GM18507 (cell line): Measurements from ENCODE around the gene SPOCK1.
A peak's percentile ranks its signal among the peaks of the same experiment; 100 is the strongest.

ENCODE experiments used
- DNase-seq: peaks from one replicate; pipeline ENCODE4 v3.0.0; 2011; ENCODE audit warnings: low read depth; ENCODE audit not compliant: insufficient read length; ENCODE audit errors: extremely low spot score
- FAIRE-seq: peaks from 2 replicates; lab custom pipeline; 2011; peaks lifted over from hg19 to GRCh38; lab: Jason Lieb, UNC

SPOCK1 gene

DNA sequence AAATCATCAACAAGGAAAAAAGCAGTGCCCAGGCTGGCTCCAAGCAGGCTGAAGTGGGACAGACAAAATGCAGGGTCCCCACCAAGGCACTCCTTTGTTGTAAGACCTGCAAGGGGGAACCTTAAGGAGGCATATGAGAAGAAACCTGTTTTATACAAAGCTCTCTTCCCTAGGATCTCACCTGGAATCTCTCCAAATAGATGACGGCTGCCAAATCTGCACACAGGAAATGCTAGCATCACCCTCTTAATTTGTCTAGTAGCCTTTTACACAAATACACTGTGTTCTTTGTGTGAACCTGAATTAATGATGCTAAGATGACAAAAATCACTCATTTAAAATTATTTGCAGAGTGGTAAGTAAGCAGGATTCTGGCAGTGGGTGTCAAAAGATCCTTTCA lies 280.2 kb downstream of the SPOCK1 start:
- no peak for DNase-seq
- no peak for FAIRE-seq

DNA sequence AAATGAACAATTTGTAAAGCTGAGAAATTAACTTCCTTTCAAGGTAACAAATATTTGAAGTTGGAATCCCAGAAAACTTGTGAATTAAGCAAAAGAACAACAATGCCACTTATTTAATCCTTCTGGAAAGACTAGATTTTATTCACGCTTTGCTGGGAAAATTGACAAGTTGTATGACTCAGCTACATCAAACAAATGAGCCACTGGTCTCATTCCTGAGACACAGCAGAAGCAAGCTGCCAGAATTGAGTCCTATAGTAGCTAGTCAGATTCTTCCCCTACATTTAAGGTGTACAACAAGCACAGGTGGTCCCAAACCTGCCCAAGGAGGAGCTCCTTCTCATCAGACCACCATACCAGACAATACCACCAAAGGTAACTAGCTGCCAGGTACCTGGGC lies 280.7 kb downstream of the SPOCK1 start:
- DNase-seq: no peak

DNA sequence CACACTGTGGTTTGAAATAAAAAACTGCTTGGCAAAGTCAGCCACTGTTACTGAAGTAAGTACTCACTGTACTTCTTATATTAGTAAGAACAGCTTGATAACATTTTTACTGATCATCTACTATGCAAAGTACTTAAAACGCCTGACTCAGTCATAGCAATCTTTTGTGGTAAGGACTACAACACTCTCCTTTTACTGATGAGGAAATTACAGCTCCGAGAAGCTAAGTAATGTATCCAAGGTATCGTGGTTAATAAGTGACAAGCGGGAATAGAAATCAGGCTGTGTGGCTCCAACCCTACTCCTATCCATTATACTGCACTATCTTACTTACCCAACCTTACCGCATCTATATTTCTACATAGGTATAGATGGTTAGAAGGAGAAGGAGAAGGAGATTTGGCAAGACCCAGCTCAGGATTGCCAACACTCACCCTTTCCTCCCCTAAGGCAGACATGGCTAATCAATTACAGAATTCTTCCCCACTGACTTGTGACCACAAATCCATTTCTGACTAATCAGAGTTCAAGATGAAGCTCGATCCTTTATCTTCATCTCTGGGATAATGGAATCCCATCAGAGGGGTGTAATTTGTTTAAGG lies 281.4 kb downstream of the SPOCK1 start:
- no peak for DNase-seq
- no peak for FAIRE-seq

More for the DNA sequence above, 280.7 kb downstream of the SPOCK1 start:
- no peak for FAIRE-seq

DNA sequence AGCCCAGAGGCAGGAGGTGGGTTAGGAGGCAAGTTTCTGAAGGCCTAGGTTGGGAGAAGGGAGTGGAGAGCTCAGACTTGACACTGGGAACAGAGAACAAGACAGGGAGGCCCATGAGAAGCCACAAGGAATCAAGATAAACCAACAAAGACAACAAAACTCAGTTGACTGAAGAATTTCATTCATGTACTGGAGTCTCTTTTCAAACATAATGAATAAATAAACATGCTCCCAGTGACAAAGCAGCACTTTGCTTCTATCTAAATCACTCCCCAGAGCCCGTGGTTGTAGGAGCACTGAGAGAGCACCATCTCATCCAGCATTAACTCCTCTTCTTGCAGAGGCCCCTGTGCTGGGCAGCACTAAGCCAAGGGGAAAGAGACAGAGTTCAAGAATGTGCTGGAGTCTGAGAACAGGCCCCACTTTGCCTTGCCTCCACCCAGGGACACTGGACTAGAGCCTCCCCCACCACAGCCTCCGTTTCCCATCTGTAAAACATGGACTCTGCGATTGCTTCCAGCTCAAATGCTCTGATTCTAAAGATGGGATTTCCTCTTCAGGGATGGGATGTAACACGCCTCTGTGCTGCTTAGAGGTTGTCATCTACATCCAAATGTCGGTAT lies 282.0 kb downstream of the SPOCK1 start:
- FAIRE-seq (no peak), DNase-seq (no peak)

DNA sequence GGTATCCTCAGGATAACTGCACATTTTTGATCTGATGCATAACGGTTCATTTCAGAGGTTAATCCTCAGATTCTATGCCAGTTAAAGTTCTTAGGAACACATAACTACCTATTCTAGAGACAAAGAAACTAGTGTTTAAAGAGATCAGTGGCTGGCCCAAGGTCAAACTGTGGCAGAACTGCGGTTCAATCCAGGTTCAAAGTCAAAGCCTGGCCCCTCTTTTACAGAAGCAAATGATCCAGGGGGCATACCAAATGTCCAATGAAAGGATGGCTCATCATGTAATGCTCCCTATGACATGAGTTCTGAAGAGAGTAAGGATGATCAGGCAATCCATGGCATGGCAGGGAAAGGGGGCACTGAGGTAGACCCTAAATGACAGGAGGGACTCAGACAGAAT lies 283.3 kb downstream of the SPOCK1 start:
- FAIRE-seq (no peak), DNase-seq (no peak)

DNA sequence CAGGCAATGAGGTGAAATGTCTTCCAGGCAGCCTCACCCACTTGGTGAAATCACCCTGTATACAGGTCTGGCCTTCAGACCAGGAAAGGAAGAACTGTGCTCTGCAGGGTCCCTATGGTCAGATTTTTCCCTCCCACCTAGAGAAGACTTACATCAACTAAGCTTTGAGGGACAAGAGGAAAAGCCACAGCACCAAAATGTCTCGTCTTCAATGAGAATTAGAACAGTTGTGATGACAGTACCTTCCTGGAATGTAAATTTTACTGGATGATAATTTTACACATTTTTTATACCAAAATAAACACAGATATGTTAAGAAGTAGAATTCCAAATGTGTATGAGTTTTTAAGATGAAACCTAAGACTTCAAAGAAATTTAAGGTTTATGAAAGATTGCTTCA lies 283.9 kb downstream of the SPOCK1 start:
- DNase-seq (no peak), FAIRE-seq (no peak)

DNA sequence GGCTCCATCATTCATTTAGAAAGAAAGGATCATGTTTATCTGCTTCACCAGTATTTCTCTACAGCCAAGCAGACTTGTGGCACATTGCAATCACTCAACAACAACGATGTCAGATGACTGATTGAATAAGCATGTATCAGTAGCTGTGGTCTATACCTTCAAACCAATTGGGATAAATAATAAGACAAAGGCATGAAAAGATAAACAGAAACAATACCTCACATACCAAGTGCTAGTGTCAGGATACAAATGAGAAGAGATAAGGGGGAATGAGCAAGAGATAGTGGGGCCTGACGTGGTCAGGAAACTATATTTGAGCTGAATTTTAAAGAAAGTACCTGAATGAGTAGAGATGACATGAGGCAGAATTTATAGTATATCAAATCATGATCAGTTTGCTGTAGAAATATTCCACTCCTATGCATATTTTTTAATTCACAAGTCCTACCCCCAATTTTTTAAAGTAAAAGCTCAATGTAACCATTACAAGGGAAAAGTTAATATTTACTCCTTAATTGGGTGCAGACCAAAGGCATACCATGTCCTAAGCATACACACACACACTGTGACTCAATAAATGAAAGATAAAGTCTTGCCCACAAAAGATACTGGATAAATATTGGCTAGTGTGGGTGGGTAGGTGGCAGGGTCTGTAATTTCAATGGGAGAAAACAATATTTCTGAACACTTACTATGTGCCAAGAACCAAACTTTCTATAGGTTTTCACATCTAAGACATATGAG lies 284.5 kb downstream of the SPOCK1 start:
- DNase-seq (no peak), FAIRE-seq (no peak)

DNA sequence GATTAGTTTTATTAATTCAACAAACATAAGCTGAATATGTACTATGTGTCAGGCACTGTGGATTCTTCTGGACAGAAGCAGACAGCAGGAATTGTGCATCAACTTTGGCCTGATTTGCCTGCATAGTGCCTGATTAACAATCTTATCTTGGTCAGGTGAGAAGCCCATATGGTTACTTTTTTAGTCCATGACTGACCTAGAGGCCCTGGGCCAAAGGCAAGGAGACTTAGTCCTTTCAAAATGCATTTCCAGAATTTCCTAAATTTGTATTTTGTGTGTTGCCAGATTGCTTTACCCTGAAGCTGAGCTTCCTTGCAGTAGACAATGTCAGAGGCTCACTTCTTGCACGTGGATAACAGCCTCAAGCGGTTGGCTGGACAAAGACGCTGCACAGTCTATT lies 286.7 kb downstream of the SPOCK1 start:
- DNase-seq (no peak), FAIRE-seq (no peak)

DNA sequence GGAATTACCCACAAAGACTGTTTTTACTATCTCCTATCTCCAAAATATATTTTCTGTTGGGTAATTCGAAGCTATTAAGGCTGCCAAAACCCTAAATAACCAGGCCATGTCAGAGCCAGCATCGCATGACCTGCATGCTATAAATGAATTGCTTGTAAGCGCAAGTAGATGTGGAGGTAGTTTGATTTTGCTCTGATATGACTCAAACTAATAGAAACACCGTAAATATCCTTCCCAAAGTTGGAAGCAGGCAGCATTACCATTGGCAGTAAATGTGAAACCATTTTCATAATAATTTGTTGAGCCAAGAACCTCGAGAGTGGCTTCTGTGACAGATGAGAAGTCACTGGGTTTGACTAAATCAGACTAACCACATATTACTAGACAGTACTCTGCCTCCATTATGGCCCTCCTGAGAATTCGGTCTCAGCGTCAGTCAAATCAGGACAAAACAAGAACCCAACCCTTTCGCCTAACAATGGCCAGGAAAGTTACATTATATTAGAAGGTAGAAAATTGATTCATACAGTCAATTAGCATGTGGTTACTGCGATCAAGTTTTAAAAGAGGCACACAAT lies 289.8 kb downstream of the SPOCK1 start:
- FAIRE-seq (no peak), DNase-seq (no peak)

DNA sequence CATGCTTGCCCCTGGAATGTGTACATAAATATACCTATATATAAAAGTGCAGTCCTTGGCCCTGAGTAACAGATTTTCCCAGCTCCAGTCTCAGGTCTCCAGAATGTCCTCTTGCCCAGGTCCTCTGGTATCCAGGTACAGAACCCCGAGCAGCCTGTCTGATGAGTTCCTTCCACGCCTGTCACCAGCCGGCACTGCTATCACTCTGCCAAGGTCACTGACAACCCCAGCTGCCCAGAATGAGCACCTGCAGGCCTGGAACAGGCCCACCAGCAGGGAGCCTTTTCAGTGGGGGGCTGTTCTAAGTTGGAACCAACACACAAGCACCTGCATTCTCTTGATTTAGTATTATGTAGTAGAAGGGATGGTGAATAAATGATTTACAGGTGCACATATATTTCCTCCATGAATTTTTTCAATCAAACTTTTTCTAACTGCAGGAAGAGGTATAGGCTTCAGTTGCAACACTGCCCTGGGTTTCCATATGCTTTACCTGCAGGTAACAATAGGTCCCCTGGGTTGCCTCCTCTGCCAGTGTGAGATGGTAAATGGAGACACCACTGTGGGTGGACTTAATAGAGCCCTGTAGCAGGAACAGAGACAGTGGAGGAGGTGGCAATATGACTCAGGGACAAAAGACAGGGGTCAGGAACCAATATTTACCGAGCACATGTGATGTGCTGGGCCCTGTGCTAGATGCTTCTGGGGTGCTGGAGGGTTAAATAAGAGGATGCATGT lies 291.9 kb downstream of the SPOCK1 start:
- no peak for DNase-seq
- FAIRE-seq: no peak

DNA sequence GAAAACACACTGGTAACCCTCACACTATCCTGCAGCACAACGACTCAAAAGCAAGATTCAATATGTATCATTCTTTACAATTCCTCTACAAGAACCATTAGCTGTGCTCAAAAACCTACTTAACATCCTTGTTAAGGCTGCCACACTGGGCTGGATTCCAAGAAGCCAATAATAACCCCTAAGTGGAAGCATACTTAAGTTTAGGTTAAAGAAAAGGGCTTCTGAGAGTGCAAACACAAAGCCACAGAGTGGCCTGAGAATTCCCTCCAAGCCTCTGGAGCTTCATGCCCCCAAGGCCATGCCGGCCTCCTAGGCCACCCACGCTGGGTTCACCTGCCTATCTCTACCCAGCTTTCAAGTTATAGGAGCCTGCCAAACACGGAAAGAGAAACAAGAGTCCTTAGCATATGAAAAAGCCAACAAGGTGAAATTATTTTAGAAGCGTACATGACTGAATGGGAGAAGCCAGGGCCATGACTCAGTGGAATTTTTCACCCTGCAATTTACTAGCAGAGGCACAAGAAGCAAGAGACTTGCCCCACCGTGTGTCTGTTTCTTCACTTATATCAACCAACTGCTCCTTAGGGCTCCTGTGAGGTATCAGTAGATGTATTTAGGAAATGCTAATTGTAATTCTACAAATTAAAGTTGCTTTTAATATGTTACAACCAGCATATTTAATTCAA lies 293.0 kb downstream of the SPOCK1 start:
- FAIRE-seq (no peak), DNase-seq (no peak)

DNA sequence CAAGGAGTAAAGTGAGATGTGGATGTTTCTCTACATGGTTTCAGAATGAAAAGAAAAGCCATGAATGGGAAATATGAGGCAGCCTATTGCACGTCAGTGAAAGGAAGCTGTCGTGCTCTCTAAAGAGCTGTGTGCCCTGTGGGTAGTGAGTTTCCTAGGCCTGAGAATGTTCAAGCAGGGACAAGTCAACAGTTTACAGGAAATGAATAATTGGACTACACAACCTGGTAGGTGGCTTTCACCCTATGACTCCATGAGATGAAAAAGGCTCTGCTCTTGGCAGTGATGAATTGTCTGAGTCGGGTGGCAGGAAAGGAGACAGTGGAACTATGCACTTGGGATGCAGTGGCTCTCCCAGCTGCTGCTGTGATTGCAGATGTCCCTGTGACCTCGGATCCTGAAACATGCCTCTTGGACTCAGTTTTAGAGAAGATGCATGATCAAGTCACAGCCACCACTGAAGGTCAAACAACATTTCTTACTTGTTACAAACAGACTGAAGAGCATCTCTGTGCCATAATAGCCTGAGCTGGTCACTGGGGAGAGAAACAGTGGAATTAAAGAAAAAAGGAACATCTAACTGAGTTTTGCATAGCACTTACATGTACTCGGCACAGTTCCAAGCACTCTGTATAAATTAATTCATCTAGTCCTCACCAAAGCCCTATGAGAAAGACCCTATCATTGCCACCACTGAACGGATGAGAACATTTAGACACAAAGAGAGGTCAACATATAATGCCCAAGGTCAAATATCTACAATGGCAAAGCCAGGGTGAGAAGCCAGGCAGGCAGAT lies 293.7 kb downstream of the SPOCK1 start:
- DNase-seq: no peak
- no peak for FAIRE-seq

DNA sequence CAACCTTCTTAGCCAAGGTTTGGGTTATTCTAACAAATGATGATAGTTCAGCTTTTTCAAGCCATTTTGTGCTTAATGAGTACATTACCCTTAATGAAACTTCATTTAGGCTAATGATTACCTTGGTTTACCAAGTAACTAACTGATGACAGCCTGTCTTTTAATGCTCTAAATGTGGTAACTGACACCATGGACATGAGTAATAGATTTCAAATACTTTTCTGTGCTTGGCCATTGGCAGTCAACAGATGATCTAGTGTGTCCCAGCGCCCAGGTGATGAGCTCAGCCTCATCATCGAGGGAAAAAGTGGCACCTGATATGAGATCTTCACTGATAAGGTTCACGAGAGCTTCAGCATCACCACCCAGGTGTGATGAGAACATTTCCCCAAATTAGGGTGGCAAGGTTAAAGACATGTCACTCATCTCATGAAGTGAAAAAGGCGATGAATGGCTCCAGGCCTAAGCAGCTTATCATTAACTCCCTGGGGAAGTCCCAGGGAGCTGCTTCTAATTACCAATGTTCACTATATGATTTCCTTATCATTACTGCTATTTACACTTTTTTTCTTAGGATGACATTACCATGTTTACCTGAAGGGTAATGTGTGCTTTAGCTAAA lies 296.0 kb downstream of the SPOCK1 start:
- DNase-seq (no peak), FAIRE-seq (peak; percentile 5)

DNA sequence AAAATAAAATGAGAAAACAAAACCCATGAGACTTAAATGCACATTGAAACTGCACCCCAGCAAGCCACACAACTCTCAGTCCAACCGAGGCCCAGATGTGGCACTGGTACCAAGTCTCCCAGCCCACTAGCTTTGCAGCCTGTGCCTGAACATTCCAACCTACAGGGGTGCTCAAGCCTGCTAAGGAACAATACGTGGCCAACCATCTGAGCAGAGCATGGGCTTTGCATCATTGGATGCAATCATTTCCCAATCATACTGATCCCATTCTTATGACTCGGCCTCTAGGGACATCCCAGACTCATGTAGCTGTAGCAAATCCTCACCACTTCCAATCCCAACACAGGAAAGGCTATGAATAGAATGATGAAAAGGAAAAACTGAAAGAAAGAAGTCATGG lies 297.2 kb downstream of the SPOCK1 start:
- no peak for FAIRE-seq
- DNase-seq: no peak

DNA sequence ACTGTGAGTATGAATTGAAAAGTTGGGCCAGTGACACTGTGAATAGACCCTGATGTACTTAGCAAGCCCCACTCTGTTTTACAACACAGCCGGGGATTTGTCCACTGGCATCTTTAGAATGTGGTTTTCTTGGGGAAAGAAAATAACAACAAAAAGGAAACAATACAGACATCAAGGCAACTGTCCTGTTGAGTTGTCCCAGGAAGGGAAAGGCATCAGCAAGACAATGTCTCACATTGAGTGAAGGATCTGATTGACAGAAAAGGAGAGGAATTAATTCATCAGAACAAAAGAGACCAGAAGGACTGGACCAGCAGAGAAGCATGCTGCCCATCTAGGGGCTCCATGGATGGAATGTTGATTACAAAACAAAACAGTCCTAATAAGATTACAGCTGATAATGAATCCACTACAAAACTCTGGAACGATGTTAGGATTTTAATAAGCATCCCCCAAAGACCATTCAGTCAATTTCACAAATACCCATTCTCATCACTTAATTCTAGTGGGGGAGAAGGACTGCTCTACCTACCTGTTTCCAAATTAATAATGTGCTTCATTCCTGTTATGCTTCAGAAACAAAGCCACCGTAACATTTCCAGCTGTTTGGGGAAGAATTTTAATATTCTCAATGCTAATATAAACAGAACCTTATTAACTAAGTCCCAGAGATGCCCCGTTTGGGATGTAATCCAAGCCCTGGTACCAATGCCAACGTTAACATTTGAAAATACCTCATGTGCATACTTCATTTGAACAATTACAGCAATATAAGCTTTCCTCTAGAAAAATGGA lies 298.0 kb downstream of the SPOCK1 start:
- no peak for DNase-seq
- FAIRE-seq: no peak

DNA sequence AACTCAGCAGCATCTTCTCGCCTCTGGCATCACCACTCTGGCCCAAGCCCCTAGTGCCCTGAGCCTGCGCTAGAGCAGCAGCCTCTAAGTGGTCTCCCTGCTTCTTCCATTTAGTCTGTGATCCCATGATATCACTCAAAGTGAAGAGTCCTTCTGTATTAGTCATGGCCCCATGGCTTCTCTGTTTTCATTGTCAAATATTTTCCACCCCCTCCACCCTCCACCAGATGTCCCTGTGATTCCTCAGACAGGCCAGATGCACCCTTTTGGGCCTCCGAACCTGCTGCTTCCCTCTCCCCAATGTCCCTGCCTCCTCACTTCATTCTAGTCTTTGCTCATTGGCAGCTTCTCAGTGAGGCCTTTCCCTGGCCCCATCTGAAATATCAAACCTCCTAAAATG lies 299.2 kb downstream of the SPOCK1 start:
- no peak for DNase-seq
- no peak for FAIRE-seq

DNA sequence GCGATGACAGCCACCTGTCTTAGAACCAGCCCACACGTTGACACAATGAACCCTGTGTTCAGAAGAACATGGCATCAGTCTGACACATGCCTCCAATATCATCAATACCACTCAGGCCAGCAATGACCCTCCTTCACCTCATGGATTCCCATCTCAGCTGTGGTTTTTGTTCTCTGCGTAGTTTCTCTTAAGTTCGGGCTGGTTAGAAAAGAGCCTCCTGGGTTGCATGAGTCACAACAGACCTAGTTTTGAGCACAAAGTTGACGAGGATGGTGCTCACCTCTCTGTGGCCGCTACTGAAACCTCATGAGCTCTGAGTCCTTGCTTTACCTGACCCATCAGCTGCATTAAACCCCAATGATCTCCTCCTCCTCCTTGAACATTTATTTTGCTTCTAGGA lies 299.9 kb downstream of the SPOCK1 start:
- DNase-seq: no peak
- no peak for FAIRE-seq

DNA sequence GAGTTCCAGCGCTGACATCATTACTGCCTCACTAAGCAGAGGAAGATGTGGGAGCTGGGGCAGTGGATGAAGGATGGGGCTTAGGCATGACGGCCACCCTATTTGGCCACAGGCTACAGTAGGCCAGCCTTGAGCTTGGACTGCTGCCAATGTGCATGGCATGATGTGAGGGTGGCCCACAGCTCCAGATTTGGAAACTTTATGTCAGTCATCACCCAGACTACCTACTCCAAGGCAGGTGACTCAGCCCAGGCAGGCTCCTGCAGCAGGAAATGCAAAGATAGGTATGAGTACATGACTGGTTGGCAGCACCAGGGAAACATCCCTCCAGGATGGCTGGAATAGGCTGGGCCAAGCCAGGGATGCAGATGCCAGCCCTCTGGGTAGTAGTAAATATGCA lies 303.6 kb downstream of the SPOCK1 start:
- FAIRE-seq (no peak), DNase-seq (no peak)
